ENCODE data around the gene PMS1. TPM values are rescaled to one million over a fixed set of nuclear protein-coding genes. Genes with fewer than 3 reads are reported as not detected.

Gene PMS1
- total and polyA plus RNA-seq, 9 of the 15 experiments (the other 6 are each of a cell fraction or from before 2014, with no cell fraction given): 14.5 to 29.8 (median 24.7) TPM

DNA sequence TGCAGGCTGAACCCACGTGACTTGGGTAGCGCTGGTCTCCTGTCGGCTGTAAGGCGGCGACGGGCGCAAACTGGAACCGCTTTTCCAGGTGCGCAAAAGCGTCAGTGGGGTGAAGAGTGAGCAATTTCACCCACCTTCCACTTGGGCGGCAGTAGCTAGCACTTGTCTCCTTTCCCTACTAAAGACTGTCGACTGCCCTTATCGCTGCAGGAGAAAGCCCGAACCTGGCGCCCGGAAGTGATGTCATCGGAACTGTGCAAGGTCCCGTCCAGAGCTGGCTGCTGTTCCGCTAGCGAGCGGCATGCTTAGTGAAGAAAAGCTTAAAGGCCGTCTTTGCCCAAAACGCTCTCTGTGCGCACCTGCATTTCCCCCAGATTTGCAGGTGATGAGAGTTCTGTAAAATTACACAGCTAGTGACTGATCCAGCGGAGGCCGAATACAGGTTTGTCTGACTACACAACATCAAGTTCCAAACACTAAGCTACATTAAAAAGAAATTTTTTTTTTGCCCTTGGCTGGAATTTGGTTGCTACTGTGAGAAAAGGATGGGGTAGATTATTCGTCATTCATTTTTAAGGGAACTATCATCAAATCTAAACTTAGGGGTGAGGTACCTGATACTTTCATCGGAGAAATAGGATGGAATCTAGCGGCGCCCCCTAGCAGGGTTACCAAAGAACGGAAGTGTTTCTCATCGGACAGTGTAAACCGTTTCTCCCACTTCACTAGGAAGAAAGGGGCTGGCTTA lies 21.5 kb upstream of the PMS1 start, which contains the start of gene OSGEPL1 (continued):
- TF ChIP-seq HNRNPLL (IDR thresholded peaks at IDR 0.05; ENCODE audit: low read depth, low read length, poor library complexity, severe bottlenecking) (peak; percentile 84), NONO (IDR thresholded peaks at IDR 0.05; ENCODE audit: low read depth in 2 of 2, low read length in 1 of 2) (no peak), HDAC2 (IDR thresholded peaks at IDR 0.05) (peak; percentile 49; the same call in 1 of the 2 replicates), NCOA1 (IDR thresholded peaks at IDR 0.05; ENCODE audit: low read depth) (peak; percentile 79; the same call in 1 of the 2 replicates), CAMTA2 (CRISPR knock-in tag; conservative IDR thresholded peaks at IDR 0.05) (no peak), RBM25 (IDR thresholded peaks at IDR 0.05; ENCODE audit: low read depth, low read length, severe bottlenecking) (no peak), ARID3A (IDR thresholded peaks at IDR 0.05; ENCODE audit: borderline replicate concordance, low read depth, low read length) (peak; percentile 60; the same call in 1 of the 2 replicates), SRF (CRISPR knock-in tag; IDR thresholded peaks at IDR 0.05) (no peak), PHF20 (IDR thresholded peaks at IDR 0.05; ENCODE audit: partially characterized antibody) (peak; percentile 45), ASH1L (IDR thresholded peaks at IDR 0.05; ENCODE audit: borderline replicate concordance, low read depth, partially characterized antibody) (no peak)
- TF ChIP-seq, protein P1, sequence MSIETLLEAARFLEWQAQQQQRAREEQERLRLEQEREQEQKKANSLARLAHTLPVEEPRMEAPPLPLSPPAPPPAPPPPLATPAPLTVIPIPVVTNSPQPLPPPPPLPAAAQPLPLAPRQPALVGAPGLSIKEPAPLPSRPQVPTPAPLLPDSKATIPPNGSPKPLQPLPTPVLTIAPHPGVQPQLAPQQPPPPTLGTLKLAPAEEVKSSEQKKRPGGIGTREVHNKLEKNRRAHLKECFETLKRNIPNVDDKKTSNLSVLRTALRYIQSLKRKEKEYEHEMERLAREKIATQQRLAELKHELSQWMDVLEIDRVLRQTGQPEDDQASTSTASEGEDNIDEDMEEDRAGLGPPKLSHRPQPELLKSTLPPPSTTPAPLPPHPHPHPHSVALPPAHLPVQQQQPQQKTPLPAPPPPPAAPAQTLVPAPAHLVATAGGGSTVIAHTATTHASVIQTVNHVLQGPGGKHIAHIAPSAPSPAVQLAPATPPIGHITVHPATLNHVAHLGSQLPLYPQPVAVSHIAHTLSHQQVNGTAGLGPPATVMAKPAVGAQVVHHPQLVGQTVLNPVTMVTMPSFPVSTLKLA (conservative IDR thresholded peaks at IDR 0.05): peak in 1 of 2 experiments; percentile 72; a peak in 3 of 4 replicates
- TF ChIP-seq, protein P2, sequence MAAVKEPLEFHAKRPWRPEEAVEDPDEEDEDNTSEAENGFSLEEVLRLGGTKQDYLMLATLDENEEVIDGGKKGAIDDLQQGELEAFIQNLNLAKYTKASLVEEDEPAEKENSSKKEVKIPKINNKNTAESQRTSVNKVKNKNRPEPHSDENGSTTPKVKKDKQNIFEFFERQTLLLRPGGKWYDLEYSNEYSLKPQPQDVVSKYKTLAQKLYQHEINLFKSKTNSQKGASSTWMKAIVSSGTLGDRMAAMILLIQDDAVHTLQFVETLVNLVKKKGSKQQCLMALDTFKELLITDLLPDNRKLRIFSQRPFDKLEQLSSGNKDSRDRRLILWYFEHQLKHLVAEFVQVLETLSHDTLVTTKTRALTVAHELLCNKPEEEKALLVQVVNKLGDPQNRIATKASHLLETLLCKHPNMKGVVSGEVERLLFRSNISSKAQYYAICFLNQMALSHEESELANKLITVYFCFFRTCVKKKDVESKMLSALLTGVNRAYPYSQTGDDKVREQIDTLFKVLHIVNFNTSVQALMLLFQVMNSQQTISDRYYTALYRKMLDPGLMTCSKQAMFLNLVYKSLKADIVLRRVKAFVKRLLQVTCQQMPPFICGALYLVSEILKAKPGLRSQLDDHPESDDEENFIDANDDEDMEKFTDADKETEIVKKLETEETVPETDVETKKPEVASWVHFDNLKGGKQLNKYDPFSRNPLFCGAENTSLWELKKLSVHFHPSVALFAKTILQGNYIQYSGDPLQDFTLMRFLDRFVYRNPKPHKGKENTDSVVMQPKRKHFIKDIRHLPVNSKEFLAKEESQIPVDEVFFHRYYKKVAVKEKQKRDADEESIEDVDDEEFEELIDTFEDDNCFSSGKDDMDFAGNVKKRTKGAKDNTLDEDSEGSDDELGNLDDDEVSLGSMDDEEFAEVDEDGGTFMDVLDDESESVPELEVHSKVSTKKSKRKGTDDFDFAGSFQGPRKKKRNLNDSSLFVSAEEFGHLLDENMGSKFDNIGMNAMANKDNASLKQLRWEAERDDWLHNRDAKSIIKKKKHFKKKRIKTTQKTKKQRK (IDR thresholded peaks at IDR 0.05; ENCODE audit: borderline replicate concordance, low read depth, low read length): no peak
- TF ChIP-seq, protein P3, sequence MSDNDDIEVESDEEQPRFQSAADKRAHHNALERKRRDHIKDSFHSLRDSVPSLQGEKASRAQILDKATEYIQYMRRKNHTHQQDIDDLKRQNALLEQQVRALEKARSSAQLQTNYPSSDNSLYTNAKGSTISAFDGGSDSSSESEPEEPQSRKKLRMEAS (CRISPR knock-in tag; IDR thresholded peaks at IDR 0.05): peak; percentile 72
- TF ChIP-seq, protein P4, sequence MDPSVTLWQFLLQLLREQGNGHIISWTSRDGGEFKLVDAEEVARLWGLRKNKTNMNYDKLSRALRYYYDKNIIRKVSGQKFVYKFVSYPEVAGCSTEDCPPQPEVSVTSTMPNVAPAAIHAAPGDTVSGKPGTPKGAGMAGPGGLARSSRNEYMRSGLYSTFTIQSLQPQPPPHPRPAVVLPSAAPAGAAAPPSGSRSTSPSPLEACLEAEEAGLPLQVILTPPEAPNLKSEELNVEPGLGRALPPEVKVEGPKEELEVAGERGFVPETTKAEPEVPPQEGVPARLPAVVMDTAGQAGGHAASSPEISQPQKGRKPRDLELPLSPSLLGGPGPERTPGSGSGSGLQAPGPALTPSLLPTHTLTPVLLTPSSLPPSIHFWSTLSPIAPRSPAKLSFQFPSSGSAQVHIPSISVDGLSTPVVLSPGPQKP (CRISPR knock-in tag; IDR thresholded peaks at IDR 0.05): no peak
